NCI-H748 (cell line): Measurements from ENCODE around the gene RETSAT.
A peak's percentile ranks its signal among the peaks of the same experiment; 100 is the strongest.
"Not testable (repeated sequence)": the region's sequence is repeated elsewhere in the genome, so short reads cannot be mapped to it uniquely, and the experiment has no call there.

ENCODE experiments used
- DNase-seq: peaks from one replicate; lab custom pipeline; 2025; ENCODE audit not compliant: unreplicated experiment; lab: John Stamatoyannopoulos, UW

The RETSAT gene

GRCh38 chr2:85334928-85335327 lies 19.4 kb downstream of the RETSAT start:
- no peak for DNase-seq

GRCh38 chr2:85333877-85334276 lies 20.5 kb downstream of the RETSAT start:
- DNase-seq = not testable (repeated sequence)

GRCh38 chr2:85330839-85331636 lies 23.3 kb downstream of the RETSAT start:
- no peak for DNase-seq

GRCh38 chr2:85329701-85330100 lies 24.6 kb downstream of the RETSAT start:
- DNase-seq = not testable (repeated sequence)

- DNase-seq = no peak
These were observed 25.1 kb downstream of the RETSAT start for GRCh38 chr2:85329181-85329651.

GRCh38 chr2:85327822-85328617 lies 26.3 kb downstream of the RETSAT start, which contains the start of gene TGOLN2:
Gene TGOLN2, minus strand, starts transcription at chr2:85327989. Its CDS starts 27 bp downstream, at chr2:85327962.
- DNase-seq = peak; percentile 90

- peak; percentile 52 for DNase-seq
These were observed 27.0 kb downstream of the RETSAT start for GRCh38 chr2:85327160-85327821.

- peak; percentile 4 for DNase-seq
These were observed 27.7 kb downstream of the RETSAT start for GRCh38 chr2:85326406-85327159.

- no peak for DNase-seq
These were observed 28.9 kb downstream of the RETSAT start for GRCh38 chr2:85325466-85325811.

GRCh38 chr2:85324639-85325465 lies 29.5 kb downstream of the RETSAT start:
- DNase-seq = no peak

GRCh38 chr2:85323988-85324367 lies 30.4 kb downstream of the RETSAT start:
- DNase-seq = not testable (repeated sequence)

- no peak for DNase-seq
These were observed 30.9 kb downstream of the RETSAT start for GRCh38 chr2:85323351-85323987.

- DNase-seq = no peak
These were observed 34.5 kb downstream of the RETSAT start for GRCh38 chr2:85319796-85320195.

GRCh38 chr2:85318222-85319074 lies 35.9 kb downstream of the RETSAT start:
- no peak for DNase-seq

- DNase-seq = not testable (repeated sequence)
These were observed 38.4 kb downstream of the RETSAT start for GRCh38 chr2:85315921-85316320.

GRCh38 chr2:85314884-85315242 lies 39.5 kb downstream of the RETSAT start:
- DNase-seq = no peak

- no peak for DNase-seq
These were observed 41.9 kb downstream of the RETSAT start for GRCh38 chr2:85312404-85312803.

GRCh38 chr2:85310330-85310729 lies 44.0 kb downstream of the RETSAT start:
- no peak for DNase-seq
